Measurements from ENCODE around the gene SP2. TPM values are rescaled to one million over a fixed set of nuclear protein-coding genes. Genes with fewer than 3 reads are reported as not detected.

SP2 gene
- total and polyA plus RNA-seq, 2 of the 13 experiments (the other 11 are each of a cell fraction or from before 2014, with no cell fraction given) = 1.4 to 4.8 TPM

DNA sequence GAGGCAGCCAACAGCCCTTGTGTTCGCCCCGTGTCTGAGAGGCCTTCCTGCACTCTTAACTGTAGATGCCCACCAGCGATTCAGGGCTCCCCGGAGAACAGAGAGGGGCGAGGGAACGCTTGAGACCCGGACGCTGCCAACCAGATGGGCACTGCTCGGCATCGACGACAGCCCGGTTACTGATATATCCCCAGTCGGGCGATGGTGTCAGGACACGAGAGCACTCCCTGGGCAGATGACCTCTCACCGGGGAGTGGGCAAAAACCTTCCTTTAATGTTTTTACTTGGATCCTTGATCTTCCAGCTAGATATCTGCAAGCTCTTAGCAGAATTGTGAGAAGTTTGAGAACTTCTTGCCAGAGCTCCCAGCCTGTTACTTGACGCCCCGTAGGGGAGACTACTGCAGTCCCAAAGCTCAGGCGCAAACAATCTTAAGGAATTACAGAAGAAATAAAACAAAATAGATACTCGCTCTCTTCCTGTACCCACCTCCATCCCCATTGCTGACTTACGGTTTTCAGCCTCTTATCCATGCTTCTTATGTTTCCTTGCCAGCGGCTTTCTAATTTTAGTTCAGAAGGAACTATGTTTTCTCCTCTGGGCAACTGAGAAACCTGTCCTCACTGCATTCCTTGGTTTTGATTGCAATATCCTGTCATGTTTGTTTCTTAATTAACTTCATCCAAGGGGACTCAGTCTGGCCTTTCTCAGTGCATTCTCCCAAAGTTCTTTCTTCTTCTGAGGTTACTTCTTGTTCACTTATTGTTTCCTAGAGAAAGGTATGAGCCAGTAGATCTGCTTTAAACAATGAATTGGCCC, 845 bp downstream of the SP2 start (continued):
- TF ChIP-seq ZNF44 (CRISPR knock-in tag; IDR thresholded peaks at IDR 0.05) = 0 out of 2 replicates have a peak, but pooled peaks have one; percentile 26
- TF ChIP-seq, protein P1, sequence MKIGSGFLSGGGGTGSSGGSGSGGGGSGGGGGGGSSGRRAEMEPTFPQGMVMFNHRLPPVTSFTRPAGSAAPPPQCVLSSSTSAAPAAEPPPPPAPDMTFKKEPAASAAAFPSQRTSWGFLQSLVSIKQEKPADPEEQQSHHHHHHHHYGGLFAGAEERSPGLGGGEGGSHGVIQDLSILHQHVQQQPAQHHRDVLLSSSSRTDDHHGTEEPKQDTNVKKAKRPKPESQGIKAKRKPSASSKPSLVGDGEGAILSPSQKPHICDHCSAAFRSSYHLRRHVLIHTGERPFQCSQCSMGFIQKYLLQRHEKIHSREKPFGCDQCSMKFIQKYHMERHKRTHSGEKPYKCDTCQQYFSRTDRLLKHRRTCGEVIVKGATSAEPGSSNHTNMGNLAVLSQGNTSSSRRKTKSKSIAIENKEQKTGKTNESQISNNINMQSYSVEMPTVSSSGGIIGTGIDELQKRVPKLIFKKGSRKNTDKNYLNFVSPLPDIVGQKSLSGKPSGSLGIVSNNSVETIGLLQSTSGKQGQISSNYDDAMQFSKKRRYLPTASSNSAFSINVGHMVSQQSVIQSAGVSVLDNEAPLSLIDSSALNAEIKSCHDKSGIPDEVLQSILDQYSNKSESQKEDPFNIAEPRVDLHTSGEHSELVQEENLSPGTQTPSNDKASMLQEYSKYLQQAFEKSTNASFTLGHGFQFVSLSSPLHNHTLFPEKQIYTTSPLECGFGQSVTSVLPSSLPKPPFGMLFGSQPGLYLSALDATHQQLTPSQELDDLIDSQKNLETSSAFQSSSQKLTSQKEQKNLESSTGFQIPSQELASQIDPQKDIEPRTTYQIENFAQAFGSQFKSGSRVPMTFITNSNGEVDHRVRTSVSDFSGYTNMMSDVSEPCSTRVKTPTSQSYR (CRISPR knock-in tag; IDR thresholded peaks at IDR 0.05; ENCODE audit: borderline replicate concordance) = no peak
- no peak for TF ChIP-seq ZNF138 (CRISPR knock-in tag; IDR thresholded peaks at IDR 0.05; ENCODE audit: low read depth)

DNA sequence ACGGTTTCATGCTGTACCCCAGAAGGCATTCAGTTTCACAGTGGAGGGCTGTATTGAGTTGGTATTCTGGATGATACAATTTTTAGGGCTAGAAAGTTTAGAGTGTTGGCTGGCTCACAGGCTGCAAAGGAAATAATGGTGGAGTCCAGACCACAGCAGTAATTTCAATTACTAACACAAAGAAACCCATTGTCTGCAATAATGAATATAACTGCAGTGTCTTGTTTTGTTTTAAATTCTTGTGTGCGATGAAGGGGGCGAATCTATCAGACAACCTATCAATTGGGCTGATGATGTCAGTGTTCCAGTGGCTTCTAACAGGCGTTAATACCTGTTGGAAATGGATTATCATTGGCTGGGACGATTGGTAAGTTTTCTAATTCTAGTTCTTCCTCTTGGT, 1.5 kb downstream of the SP2 start:
- ATAC-seq (no peak), FAIRE-seq (no peak), DNase-seq (ENCODE audit: low spot score) (no peak)
- Histone ChIP-seq H3K27me3 (ENCODE audit: control insufficient read depth in 1 of 2, insufficient read depth in 2 of 2, low read length in 2 of 2) (no peaks in the 10 kb centered on the region; a peak in 1 of 5 replicates), H4K20me1 (ENCODE audit: insufficient read depth, low read length) (no peaks in the 10 kb centered on the region), H3K79me2 (ENCODE audit: insufficient read depth, low read length) (peaks cover 24% of the 10 kb centered on the region), H3K9ac (ENCODE audit: insufficient read depth, low read depth, low read length) (peak overlapping the region; percentile 94; the same call in 1 of the 2 replicates), H3K27ac (ENCODE audit: extremely low read length, insufficient read depth, low read length) (no peak overlapping the region), H3K4me3 (replicated peaks in 1 of 3; ENCODE audit: insufficient read depth in 1 of 3, low read depth in 2 of 3, low read length in 3 of 3) (peak overlapping the region; percentile 70 to 96 (median 81); a peak in 4 of 6 replicates), H2AFZ (ENCODE audit: low read length) (no peak overlapping the region), H3K9me3 (ENCODE audit: low read length) (no peaks in the 10 kb centered on the region), H3K4me1 (ENCODE audit: insufficient read depth, low read length) (peaks cover 44% of the 10 kb centered on the region), H3K4me2 (ENCODE audit: low read depth, low read length) (peak overlapping the region; percentile 83), H3K36me3 (replicated peaks in 1 of 2; ENCODE audit: control insufficient read depth in 1 of 2, insufficient read depth in 2 of 2, low read length in 2 of 2) (peaks cover 0 to 5% of the 10 kb centered on the region in 2 experiments; a peak in 2 of 5 replicates)
- CTCF ChIA-PET (ENCODE audit: low intra/inter-chr PET ratio, low total read pairs) = interaction anchor here (2.4 kb wide), 1 partner anchor 73 kb away, joined by 9 read pairs; the partner anchor contains the start of gene CDK5RAP3
- TF ChIP-seq MXD4 (CRISPR knock-in tag; IDR thresholded peaks at IDR 0.05) (no peak), ZNF7 (CRISPR knock-in tag; IDR thresholded peaks at IDR 0.05) (0 out of 2 replicates have a peak, but pooled peaks have one; percentile 19), POLR2A (IDR thresholded peaks at IDR 0.05; ENCODE audit: insufficient read depth in 1 of 2, low read depth in 2 of 2, low read length in 2 of 2) (0 out of 4 replicates have a peak, but pooled peaks of 1 of the 2 experiments have one; percentile 16)
- 84% methylated on average over 5 of the region's 5 CpGs for WGBS (ENCODE audit: low lambda C conversion rate)
- in situ Hi-C loops (cut with HindIII; ENCODE audit: extremely low pct_ligation_motif_present, low pct_unique_long_range_greater_than_20kb) (no loop called here), intact Hi-C loops (cut with micrococcal nuclease; ENCODE audit: unreplicated experiment) (loop anchor here (5.0 kb wide), 1 partner anchor 125 kb away; no protein-coding TSS in a partner anchor)
- BruUV-seq (replicated peaks) = no TSS peak
- POLR2A ChIA-PET = interaction anchor here (1.1 to 2.9 kb wide), 2 partner anchors 7 to 73 kb away, joined by 6 to 37 read pairs; partner anchors contain the start of gene CDK5RAP3

Measured in HepG2 (cell line).